Measurements from ENCODE around the gene NSMCE1.
"Not testable (repeated sequence)": the region's sequence is repeated elsewhere in the genome, so short reads cannot be mapped to it uniquely, and the experiment has no call there.

The NSMCE1 gene

DNA sequence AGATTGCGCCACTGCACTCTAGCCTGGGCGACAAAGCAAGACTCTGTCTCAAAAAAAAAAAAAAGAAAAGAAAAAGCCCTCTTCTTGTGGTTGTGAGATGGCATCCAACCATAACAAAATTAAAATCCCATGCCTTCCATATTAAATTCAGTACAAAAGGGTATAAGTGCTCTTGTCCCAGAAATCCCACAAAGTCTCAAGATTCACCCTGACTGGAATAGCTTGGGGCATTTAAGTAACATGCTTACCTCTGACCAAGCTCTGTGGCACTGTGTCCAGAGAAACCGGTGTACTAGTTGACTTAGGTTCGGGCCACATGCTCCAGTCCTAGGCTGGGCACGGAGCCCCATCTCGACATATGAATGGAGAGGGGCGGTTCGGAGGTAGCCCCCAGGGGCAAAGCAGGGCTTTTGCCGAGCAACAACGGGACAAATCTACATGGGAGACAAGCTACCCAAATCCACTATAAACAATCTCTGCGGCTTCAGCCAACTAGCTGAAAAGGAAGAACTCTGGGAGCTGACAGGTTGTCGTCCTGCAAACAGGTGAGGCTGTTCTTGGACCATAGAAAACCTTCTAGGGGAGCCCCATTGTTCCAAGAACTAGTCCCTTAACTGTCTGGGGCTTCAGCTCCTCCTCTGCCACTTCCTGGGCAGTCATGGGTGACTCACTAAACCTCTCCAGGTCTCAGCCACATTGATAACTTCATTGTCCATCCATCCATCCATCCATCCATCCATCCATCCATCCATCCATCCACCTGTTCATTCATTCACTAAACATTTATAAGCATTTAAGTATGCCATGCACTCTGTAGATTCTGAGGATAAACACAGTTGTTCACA lies 34.9 kb upstream of the NSMCE1 start:
- DNase-seq (ENCODE audit: low spot score): no peak

GRCh38 chr16:27302126-27302525 lies 33.6 kb upstream of the NSMCE1 start:
- DNase-seq (ENCODE audit: low spot score): no peak

DNA sequence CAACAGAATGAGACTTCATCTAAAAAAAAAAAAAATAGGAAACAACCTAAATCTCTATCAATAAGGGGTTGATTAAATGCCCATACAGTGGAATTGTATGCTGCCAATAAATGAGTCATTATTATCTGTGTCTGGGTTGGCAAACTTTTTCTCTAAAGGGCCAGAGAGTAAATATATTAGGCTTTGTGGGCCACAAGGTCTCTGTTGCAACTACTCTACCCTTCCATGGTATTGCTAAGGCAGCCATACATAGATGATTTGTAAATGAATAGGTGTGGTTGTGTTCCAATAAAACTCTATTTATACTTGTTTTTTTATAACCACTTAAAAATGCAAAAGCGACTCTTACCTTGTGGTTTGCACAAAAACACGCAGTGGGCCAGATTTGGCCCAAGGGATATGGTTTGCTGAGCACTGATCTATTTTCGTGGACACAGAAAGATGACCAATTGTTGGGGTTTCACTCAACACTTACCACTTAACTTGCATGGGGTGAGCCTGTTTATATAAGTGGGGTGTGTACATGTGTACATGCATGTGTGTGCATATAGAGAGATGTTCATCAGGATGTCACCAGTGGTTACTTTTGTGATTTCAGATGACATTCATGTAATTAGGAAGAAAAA lies 32.8 kb upstream of the NSMCE1 start:
- DNase-seq (ENCODE audit: low spot score): no peak

DNA sequence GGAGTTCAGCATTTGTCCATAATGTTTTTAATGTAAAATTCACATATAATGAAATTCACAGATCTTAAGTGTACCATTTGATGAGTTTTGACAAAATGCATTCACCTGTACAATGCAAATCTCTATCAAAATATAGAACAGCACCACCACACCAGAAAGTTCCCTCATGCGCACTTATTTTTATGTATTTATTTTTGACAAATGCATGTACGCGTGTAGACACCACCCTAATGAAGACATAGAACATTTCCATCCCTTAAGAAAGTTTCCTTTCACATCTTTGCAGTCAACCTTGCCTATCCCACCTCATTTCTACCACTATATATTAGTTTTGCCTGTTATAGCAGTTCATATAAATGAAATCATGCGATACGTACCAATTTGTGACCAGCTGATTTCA lies 29.6 kb upstream of the NSMCE1 start:
- DNase-seq (ENCODE audit: low spot score): no peak

DNA sequence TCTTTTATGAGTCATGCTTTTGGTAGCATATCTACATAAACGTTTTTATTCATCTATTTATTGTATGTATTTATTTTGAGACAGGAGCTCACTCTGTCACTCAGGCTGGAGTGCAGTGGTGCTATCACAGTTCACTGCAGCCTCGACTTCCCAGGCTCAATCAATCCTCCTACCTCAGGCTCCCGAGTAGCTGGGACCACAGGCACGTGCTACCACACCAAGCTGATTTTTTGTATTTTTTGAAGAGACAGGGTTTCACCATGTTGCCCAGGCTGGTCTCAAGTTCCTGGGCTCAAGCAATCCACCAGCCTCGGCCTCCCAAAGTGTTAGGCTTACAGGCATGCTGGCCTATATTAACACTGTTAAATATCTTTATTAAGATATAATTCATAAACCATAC lies 24.8 kb upstream of the NSMCE1 start:
- DNase-seq (ENCODE audit: low spot score): no peak

DNA sequence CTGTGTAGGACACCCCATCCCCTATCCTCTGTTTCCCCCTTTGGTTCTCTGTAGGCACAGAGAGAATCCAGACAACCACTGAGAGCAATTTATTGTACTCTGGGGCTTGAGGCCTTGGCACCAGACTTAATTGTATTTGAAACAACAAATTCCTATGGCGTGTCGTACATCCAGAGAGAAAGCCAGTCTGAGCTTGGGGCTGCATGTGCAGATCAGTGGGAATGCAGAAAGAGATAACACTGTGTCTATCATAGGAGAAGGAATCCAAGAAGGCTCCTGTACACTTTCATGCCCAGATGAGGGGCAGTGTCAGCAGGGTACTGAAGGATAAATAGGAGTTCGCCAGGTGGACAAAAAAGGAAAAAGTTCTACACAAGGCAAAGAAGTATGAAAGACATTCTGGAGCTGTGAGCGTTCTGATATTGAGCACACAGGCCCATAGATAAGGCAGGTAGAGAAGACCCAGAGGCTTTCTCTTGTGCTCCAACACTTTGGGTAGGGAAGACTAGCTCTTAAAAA lies 23.2 kb upstream of the NSMCE1 start:
- DNase-seq (ENCODE audit: low spot score): no peak

- DNase-seq (ENCODE audit: low spot score): no peak
Observed at GRCh38 chr16:27291106-27291505, 22.5 kb upstream of the NSMCE1 start.

- DNase-seq (ENCODE audit: low spot score): no peak
Observed at GRCh38 chr16:27290562-27290961, 22.0 kb upstream of the NSMCE1 start.

DNA sequence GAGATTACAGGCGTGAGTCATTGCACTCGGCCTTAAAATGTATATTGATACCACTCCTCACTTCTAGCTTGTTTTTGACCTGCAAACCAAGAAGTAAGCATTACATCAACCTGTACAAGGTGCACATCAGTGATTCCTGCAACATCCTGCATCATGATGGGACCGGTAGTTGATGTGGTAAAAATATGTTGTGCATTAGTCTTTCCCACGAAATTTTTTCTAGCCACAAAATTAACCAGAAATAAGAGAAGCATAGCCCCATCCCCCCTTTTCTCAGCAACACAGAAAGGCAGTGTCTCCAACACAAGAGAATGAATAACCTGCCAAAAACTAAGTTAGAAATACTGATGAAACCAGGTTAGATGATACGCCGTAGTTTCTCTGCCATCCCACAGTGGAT lies 21.1 kb upstream of the NSMCE1 start:
- DNase-seq (ENCODE audit: low spot score): no peak

DNA sequence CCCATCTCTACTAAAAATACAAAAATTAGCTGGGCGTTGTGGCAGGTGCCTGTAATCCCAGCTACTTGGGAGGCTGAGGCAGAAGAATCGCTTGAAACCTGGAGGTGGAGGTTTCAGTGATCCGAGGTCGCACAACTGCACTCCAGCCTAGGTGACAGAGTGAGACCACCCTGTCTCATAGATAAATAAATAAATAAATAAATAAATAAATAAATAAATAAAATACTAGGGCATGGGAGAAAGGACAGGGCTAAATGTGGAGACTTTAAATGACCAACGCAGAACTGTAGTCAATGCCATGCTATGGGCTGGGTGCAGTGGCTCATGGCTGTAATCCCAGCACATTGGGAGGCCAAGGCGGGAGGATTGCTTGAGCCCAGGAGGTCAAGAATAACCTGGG lies 19.7 kb upstream of the NSMCE1 start:
- DNase-seq (ENCODE audit: low spot score): not testable (repeated sequence)

DNA sequence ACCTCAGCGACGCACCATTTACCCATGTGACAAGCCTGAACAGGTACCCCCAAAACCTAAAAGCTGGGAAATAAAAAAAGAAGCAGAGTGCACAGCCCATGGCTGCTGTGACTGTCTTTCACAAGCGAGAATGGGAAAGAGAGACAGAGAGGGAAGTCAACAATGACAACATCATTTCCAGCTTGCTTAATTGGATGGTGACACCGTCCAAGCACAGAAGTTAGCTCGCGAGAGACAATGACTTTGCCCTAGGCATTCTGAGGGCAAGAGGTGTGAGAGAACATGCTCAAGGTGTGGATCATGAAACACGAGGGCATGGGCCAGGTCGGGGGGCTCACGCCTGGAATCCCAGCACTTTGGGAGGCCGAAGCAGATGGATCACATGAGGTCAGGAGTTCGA lies 19.3 kb upstream of the NSMCE1 start:
- no peak for DNase-seq (ENCODE audit: low spot score)

DNA sequence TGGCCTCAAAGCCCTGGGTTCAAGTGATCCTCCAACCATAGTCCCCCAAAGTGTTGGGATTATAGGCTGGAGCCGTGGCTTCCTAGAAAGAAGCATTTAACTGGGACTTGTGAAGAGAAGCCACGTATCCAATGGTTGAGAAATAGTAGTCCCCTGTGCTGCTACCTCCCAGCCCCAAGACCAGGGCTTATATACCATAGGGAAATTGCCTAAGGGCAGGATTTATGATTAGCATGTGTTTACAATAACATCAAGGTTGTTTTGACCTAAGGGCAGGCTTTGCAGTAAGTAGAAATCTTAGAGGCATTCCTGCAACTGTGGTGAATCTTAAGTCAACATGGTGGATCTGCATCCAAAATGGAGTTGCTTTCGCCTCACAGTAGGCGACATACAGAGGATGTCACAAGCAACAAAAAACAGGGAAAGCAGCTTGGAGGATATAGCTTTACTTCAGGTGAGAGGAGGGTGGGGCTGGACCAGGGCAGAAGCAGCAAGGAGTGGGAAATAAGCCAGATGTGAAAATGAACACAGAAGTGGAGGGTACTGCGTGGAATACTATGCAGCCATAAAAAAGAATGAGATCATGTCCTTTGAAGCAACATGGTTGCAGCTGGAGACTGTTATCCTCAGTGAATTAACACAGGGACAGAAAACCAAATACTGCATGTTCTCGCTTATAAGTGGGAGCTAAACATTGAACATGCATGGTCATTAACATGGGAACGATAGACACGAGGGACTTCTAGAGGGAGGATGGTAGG lies 18.7 kb upstream of the NSMCE1 start:
- DNase-seq (ENCODE audit: low spot score): no peak

- DNase-seq (ENCODE audit: low spot score): no peak
Observed at GRCh38 chr16:27286451-27286850, 17.9 kb upstream of the NSMCE1 start.

- no peak for DNase-seq (ENCODE audit: low spot score)
Observed at GRCh38 chr16:27285676-27286196, 17.2 kb upstream of the NSMCE1 start.

GRCh38 chr16:27284865-27285675 lies 16.5 kb upstream of the NSMCE1 start:
- no peak for DNase-seq (ENCODE audit: low spot score)

- DNase-seq (ENCODE audit: low spot score): no peak
Observed at GRCh38 chr16:27281243-27281642, 12.7 kb upstream of the NSMCE1 start.

- DNase-seq (ENCODE audit: low spot score): no peak
Observed at GRCh38 chr16:27275394-27275793, 6.8 kb upstream of the NSMCE1 start.

GRCh38 chr16:27274424-27274874 lies 5.9 kb upstream of the NSMCE1 start:
- DNase-seq (ENCODE audit: low spot score): not testable (repeated sequence)

GRCh38 chr16:27273670-27274423 lies 5.3 kb upstream of the NSMCE1 start:
- peak; percentile 94 for DNase-seq (ENCODE audit: low spot score)

DNA sequence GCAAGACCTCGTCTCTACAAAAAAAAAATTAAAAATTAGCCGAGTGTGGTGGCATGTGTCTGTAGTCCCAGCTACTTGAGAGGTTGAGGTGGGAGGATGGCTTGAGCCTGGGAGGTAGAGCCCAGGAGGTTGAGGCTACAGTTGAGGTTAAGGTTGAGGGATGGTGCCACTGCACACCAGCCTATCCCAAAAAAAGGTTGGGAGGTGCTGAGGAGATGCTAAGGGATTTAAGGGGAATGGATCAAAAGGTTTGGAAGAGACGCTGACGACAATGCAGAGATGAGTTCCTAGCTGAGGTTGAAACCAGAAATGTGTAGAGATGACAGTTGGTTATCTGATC lies 4.7 kb upstream of the NSMCE1 start:
- no peak for DNase-seq (ENCODE audit: low spot score)

DNA sequence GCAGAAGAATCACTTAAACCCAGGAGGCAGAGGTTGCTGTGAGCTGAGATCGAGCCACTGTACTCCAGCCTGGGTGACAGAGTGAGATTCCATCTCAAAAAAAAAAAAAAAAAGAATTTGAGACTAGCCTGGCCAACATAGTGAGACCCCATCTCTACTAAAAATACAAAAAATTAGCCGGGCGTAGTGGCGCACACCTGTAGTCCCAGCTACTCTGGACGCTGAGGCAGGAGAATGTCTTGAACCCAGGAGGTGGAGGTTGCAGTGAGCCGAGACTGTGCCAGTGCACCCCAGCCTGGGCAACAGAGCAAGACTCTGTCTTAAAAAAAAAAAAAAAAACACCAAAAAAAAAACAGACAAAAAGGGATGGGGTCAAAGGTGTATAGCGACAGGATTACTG lies 4.1 kb upstream of the NSMCE1 start:
- DNase-seq (ENCODE audit: low spot score): not testable (repeated sequence)

Measured in LoVo (cell line).